GM18873 (cell line): ENCODE measurements around the gene RAF1.
A peak's percentile ranks its signal among the peaks of the same experiment; 100 is the strongest.
"Not testable (repeated sequence)": the region's sequence is repeated elsewhere in the genome, so short reads cannot be mapped to it uniquely, and the experiment has no call there.

Source experiments
- ATAC-seq: cut with Tn5 transposase; IDR thresholded peaks from one replicate; pipeline ENCODE4 v1.9.1; 2021; ENCODE audit warnings: mild to moderate bottlenecking, moderate library complexity, moderate number of reproducible peaks; ENCODE audit not compliant: unreplicated experiment, low FRiP score

RAF1 gene

DNA sequence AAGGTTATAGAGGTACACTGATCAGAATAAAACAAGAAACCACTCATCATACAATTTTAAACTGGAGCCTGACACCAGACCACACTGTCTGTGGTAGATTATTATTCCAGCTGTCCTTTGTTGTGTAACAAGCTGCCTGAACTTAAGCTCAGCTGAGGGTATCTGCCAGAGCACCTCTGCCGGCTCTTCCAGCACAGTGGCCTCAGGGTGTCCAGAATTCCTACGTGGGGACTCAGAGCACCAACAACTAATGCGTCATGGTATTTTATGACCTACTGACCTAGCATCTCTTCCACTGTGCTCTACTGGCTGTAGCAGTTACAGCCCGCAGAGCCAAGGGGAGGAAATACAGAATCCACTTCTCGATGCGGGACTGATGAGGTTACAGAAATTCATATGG lies 15.6 kb upstream of the RAF1 start:
- ATAC-seq: no peak

DNA sequence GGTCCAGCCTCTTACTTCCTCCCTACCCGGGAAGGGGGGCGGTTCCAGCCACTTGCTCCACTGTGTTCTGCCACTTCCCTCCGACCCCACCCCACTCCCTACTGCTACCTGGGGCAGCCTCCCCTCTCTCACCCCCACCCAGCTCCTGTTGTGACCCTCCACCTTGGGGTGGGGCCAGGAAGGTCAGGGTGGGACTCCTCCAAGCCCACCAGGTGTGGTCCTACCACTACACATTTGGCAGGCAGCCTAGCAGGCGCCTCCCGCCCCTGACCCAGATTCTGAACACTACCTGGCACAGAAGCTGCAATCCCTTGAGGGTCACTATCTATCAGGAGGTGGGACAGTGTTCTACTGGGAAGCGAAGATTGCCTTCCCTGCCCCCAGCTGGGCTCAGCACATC lies 13.7 kb upstream of the RAF1 start:
- ATAC-seq: no peak

- no peak for ATAC-seq
These were observed 11.3 kb upstream of the RAF1 start for GRCh38 chr3:12675115-12675810.

GRCh38 chr3:12673956-12674736 lies 10.2 kb upstream of the RAF1 start:
- not testable (repeated sequence) for ATAC-seq

GRCh38 chr3:12671120-12671450 lies 7.2 kb upstream of the RAF1 start:
- ATAC-seq: no peak

DNA sequence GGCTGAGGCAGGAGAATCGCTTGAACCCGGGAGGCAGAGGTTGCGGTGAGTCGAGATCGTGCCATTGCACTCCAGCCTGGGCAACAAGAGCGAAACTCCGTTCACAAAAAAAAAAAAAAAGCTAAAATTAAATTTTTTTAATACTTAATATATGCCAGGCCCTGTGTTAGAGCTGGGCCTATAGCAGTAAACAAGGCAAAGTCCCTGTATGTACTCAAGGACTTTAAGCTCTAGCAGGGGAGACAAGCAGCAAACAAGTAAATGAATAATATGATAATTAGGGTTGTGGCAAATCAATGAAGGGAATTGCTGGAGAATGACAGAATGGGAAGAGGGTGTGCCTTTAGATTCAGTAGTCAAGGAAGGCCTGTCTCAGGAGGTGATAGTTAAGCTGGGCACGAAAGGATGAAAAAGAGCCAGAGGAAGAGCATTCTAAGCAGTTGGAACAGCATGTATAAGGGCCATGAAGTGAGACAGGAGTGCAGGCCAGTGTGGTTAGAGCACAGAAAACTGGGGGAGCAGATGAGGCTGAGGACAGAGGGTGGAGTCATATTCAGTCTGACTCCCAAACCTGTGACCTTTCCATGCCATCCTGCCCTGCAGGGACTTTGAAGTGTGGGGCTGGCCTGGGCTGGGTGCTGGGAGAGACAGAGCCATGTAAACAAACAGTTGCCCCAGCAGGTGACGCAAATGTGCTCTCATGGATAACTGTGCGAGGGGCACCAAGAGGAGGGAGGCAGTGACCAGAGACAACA lies 6.6 kb upstream of the RAF1 start:
- no peak for ATAC-seq

GRCh38 chr3:12663401-12663935 lies 449 bp downstream of the RAF1 start:
- ATAC-seq: peak; percentile 34

DNA sequence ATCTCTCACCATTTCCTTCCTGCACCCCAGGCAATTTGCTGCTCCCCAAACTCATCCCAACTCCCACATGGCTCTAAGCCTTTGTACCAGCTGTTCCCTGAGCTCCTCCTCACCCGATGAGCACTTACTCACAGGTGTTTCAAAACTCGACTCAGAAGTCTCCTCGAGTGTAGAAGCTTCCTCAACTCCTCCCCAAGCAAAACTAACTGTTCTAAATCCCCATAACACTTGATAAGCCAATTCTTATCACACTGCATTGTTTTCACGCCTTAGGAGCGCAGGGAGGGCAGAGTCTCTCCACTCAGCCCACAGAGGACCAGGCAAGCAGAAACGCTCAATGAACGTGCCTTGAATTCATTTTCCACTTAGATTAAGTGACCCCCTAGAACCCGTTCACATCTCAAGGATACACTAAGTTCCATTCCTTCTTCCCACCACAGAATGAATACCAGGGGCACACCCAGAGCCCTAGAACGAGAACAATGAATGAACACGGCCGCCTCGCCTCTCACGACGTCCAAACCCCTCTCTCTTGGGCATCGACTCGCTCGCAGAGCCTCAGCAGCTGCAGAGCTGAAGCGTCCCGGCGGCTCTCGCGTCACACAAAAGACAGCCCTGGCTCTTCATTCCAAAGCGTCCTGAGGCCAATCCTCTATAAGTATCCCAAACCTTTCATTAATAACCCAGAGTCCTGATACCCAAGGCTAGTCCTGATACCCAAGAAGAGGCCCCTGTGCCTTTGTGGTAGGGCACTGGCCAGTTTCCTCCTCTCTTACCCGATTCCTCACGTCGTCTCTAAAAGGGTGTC lies 1.1 kb downstream of the RAF1 start:
- peak; percentile 9 for ATAC-seq

GRCh38 chr3:12661926-12662592 lies 1.9 kb downstream of the RAF1 start:
- ATAC-seq: no peak

DNA sequence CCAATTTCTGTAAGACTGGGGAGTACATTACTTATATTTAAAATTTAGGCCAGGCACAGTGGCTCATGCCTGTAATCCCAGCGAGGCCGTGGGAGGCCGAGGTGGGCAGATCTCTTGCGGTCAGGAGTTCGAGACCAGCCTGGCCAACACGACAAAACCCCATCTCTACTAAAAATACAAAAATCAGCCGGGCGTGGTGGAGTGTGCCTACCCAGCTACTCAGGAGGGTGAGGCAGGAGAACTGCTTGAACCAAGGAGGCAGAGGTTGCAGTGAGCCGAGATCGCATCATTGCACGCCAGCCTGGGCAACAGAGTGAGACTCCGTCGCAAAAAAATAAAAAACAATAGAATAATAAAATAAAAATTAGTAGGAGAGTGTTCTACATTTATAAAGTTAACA lies 2.5 kb downstream of the RAF1 start:
- not testable (repeated sequence) for ATAC-seq

DNA sequence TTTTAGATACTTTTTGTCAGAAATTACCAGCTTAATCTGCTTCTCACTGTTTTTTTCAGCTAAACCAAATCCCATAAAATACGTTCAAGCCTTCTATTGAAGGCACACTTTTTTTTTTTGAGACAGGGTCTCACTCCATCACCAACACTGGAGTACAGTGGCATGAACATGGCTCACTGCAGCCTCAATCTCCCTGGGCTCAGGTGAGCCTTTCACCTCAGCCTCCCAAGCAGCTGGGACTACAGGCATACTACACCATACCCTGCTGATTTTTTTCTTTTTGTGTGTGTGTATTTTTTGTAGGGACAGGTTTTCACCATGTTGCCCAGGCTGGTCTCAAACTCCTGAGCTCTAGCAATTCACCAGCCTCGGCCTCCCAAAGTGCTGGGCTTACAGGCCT lies 3.7 kb downstream of the RAF1 start:
- no peak for ATAC-seq

DNA sequence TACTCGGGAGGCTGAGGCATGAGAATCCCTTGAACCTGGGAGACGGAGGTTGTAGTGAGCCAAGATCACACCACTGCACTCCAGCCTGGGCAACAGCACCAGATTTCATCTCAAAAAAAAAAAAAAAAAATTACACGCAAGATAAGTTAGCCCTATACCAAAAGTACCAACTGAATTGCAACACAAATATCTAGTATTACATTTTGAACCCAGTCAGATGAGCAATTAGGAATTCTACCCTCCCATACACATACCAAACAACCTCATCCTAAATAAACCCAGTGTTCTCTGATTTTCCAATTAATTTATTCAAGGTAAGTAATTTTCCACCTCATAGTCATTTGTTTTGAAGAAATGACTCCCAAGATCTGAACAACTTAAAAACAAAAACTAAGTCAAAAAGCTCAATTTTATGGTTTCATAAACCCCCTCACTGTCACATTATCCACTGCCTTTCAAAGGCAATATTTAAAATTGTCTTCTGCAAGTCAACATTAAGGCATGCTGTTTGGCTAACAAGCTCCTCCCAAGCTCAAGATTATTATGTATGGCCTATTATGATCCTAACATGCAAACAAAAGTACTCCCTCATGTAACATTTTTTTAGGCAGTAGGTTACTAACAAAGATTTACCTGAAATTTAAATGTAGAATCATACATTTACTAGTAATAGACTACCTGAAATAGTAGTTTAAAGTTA lies 4.5 kb downstream of the RAF1 start:
- no peak for ATAC-seq

- ATAC-seq: no peak
These were observed 5.3 kb downstream of the RAF1 start for GRCh38 chr3:12658593-12659058.

- ATAC-seq: no peak
These were observed 7.1 kb downstream of the RAF1 start for GRCh38 chr3:12656850-12657249.

DNA sequence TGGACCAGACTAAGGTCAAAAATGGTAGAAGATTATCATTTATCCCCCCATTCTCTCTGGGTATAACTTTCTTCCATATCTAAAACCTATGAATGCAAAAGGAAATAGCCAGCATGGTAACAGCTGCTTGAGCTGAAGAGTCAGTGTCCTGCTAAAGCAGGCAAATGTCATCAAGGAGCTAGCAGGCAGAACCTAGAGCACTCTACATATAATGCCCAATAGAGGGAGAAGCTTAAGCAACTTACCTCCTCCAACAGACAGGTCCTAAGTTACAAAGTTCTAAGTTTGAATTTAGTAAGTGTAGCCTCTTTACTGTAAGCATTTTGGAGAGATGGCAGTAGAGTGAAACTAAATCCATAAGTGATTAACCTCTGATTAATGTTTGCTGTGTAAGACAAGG lies 7.7 kb downstream of the RAF1 start:
- no peak for ATAC-seq

- ATAC-seq: no peak
These were observed 8.2 kb downstream of the RAF1 start for GRCh38 chr3:12655701-12656100.

GRCh38 chr3:12653747-12654146 lies 10.2 kb downstream of the RAF1 start:
- no peak for ATAC-seq

DNA sequence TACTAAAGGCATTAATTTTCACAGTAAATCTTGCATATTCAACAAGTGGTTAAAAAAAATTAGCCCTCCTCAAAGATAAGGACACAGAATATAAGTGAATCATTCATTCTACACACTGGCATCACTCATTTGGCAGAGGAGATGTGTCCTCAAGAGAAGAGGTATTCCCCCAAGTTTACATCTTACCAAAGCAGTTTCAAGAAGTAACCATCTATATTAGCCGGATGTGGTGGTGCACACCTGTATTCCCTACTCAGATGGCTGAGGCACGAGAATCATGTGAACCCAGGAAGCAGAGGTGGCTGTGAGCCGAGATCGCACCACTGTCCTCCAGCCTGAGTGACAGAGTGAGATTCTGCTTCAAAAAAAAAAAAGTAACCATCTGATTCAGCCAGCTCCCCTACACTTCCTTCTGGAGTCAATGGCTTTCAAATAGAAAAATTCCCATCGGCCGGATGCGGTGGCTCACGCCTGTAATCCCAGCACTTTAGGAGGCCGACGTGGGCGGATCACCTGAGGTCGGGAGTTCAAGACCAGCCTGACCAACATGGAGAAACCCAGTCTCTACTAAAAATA lies 15.4 kb downstream of the RAF1 start:
- ATAC-seq: peak; percentile 51
